Renal cortical epithelial cell (primary cell): ENCODE results near the gene EMD. TPM values are rescaled to one million over a fixed set of nuclear protein-coding genes. Genes with fewer than 3 reads are reported as not detected.
A peak's percentile ranks its signal among the peaks of the same experiment; 100 is the strongest.

Source experiments
- DNase-seq: peaks from one replicate; pipeline ENCODE4 v3.0.0-alpha.2; 2011; ENCODE audit warnings: low read depth
- total RNA-seq: library from RNA; depleted of rRNA; stranded (reverse); fragments of >200 nt; gene quantifications from 2 replicates; pipeline ENCODE4 v1.2.3, GENCODE V29; 2014

Gene EMD
- total RNA-seq, 1 donor from 2014 or later = 16.8 TPM

GRCh38 chrX:154419189-154419588 lies 40.1 kb downstream of the EMD start:
- DNase-seq = no peak

GRCh38 chrX:154419688-154420401 lies 40.8 kb downstream of the EMD start:
- no peak for DNase-seq

GRCh38 chrX:154420402-154420756 lies 41.3 kb downstream of the EMD start:
- no peak for DNase-seq

DNA sequence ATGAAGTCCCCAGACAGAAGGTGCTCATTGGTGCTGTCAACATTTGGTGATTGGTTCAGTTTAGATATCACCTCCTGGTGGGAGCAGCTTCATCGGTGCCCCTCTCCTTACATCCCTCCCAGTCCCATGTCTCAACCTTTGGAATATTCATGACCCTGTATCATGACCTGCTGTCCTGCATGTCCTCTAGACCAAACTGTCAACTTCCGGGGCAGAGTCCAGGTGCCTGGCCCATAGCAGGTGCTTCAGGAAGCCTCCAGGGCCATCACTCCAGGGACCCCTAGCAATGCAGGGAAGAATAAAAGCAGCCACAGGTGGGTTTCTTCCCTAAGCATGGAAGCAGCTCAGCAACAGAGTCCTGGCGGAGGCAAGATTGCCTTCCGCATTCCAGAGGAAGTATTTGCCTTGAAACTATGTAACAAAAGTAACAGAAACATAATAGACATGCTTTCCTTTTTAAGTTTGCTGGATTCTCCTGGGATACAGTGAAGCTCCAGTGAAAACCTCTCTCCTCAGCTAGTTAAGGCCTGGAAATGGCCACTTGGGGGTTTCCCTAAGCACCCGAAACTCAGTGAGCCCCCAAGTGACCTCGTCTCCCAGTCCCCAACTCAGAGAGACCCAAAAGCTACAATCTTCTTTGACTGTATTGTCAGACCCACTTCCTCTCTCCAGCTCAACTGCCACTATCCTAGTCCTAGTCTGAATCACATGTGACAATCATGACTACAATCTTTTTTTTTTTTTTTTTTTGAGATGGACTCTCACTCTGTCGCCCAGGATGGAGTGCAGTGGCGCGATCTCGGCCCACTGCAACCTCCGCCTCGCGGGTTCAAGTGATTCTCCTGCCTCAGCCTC lies 48.0 kb downstream of the EMD start:
- DNase-seq = no peak

GRCh38 chrX:154428176-154429171 lies 49.4 kb downstream of the EMD start, which contains the start of gene ATP6AP1:
Gene ATP6AP1 (plus strand): TSS chrX:154428677. CDS start chrX:154428693, 16 bp downstream.
- DNase-seq = peak; percentile 76

DNA sequence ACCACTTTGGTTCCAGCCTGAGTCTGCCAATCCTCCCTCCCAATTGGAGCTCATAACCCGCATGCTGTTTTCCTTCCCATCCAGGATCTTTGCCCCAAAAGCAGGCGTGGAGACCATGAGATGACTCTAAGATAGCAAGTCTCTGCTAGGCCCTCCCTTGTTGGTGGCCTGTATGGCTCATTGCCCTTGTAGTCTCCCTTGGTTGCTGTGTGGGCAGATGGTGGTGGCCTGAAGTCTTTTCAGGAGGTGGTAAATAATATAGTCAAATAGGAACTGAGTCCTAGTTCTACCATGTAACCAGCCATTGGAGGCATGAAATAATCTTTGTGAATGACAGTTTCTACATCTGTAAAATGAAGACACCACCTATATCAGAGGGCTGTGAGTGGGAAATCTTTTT lies 50.6 kb downstream of the EMD start:
- DNase-seq = no peak

- no peak for DNase-seq
Measured at GRCh38 chrX:154430479-154430878, 51.4 kb downstream of the EMD start.

DNA sequence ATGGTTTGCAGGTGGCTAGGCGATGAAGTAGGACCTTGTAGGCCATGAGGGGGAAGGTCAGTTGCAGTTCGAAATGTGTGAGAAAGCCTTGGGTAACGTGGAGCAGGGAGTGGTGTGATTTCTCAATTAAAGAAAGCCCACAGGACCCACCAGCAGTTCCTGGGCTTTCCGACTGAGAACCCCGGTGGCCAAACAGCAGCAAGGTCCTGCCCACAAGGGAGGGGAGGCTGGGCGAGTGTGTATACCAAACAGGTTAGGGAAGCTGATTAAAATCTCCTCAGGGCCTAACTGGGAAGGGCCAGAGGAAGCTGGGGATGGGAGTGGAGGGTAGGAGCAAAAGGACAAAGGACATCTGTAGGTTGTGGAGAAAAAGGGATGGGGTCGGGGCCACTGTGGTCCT lies 51.8 kb downstream of the EMD start:
- DNase-seq = no peak

Other genes with a start within 250 kb of the EMD start
- gene OPN1LW, start 235.1 kb upstream of the EMD start, total RNA-seq = not detected in 2 replicates
- not detected in 2 replicates for gene OPN1MW, start 196.7 kb upstream of the EMD start, total RNA-seq
- gene OPN1MW2, start 159.5 kb upstream of the EMD start, total RNA-seq = not detected in 2 replicates
- not detected in 2 replicates for gene OPN1MW3, start 121.7 kb upstream of the EMD start, total RNA-seq
- not detected in 2 replicates for gene TEX28, start 84.2 kb upstream of the EMD start, total RNA-seq
- not detected in 2 replicates for gene TKTL1, start 83.5 kb upstream of the EMD start, total RNA-seq
- 1,833 and 2,112 TPM in 2 replicates for gene FLNA, start 4.7 kb upstream of the EMD start, total RNA-seq
- 3,735 and 5,196 TPM in 2 replicates for gene RPL10, start 19.1 kb downstream of the EMD start, total RNA-seq
- gene DNASE1L1, start 30.0 kb downstream of the EMD start, total RNA-seq = 34.7 and 42.5 TPM in 2 replicates
- gene TAFAZZIN, start 32.2 kb downstream of the EMD start, total RNA-seq = 16.8 and 21.2 TPM in 2 replicates
- gene ATP6AP1, start 49.4 kb downstream of the EMD start, total RNA-seq = 69.8 and 70.8 TPM in 2 replicates
- 37.3 and 104 TPM in 2 replicates for gene GDI1, start 57.9 kb downstream of the EMD start, total RNA-seq
- 65.8 and 71.8 TPM in 2 replicates for gene FAM50A, start 64.8 kb downstream of the EMD start, total RNA-seq
- 13.0 and 33.7 TPM in 2 replicates for gene PLXNA3, start 79.0 kb downstream of the EMD start, total RNA-seq
- 14.0 and 24.5 TPM in 2 replicates for gene LAGE3, start 100.0 kb downstream of the EMD start, total RNA-seq
- 48.8 and 65.8 TPM in 2 replicates for gene UBL4A, start 107.3 kb downstream of the EMD start, total RNA-seq
- gene SLC10A3, start 111.3 kb downstream of the EMD start, total RNA-seq = 10.9 and 47.0 TPM in 2 replicates
- 16.5 and 42.0 TPM in 2 replicates for gene FAM3A, start 136.9 kb downstream of the EMD start, total RNA-seq
- 30.6 and 152 TPM in 2 replicates for gene G6PD, start 167.6 kb downstream of the EMD start, total RNA-seq
- 14.9 and 17.9 TPM in 2 replicates for gene IKBKG, start 168.3 kb downstream of the EMD start, total RNA-seq
- not detected in 2 replicates for gene CTAG1A, start 205.8 kb downstream of the EMD start, total RNA-seq
- not detected in 2 replicates for gene CTAG1B, start 240.0 kb downstream of the EMD start, total RNA-seq